Kidney (tissue), 14 donors: ENCODE data around the gene PUS3. TPM values are rescaled to one million over a fixed set of nuclear protein-coding genes. Genes with fewer than 3 reads are reported as not detected.

Experiments
- DNase-seq, 5 donors: peaks; one replicate each; pipeline ENCODE4 v3.0.0-alpha.2; 2013 to 2020
- FAIRE-seq: peaks from 2 replicates; lab custom pipeline; 2012; peaks lifted over from hg19 to GRCh38; lab: Jason Lieb, UNC
- H3K27ac ChIP-seq, 2 donors: one replicate each; pipeline ENCODE4 v1.7.0; 2013; ENCODE audit warnings: low read depth in 2 of 2, low read length in 2 of 2, inconsistent platforms in 1 of 2
- H3K27me3 ChIP-seq: one replicate; pipeline ENCODE4 v1.7.1; 2013; ENCODE audit warnings: low read length, inconsistent platforms; ENCODE audit not compliant: control insufficient read depth, insufficient read depth
- H3K36me3 ChIP-seq, 3 donors: one replicate each; pipeline versions ENCODE4 v1.7.0 to v1.7.1; 2013; ENCODE audit warnings: low read length in 3 of 3, control low read depth in 1 of 3, inconsistent platforms in 1 of 3; ENCODE audit not compliant: insufficient read depth in 3 of 3, control insufficient read depth in 2 of 3
- H3K4me1 ChIP-seq, 3 donors: one replicate each; pipeline versions ENCODE4 v1.7.0 to v1.7.1; 2013; ENCODE audit warnings: low read length in 3 of 3, inconsistent platforms in 1 of 3, low read depth in 1 of 3; ENCODE audit not compliant: control insufficient read depth in 2 of 3, insufficient read depth in 2 of 3
- H3K4me3 ChIP-seq, 3 donors: one replicate each; pipeline versions ENCODE4 v1.7.0 to v1.8.1; 2013; ENCODE audit warnings: low read length in 3 of 3, control low read depth in 1 of 3, inconsistent platforms in 1 of 3
- H3K9ac ChIP-seq, 3 donors: one replicate each; pipeline versions ENCODE4 v1.7.0 to v1.7.1; 2013; ENCODE audit warnings: low read length in 3 of 3, control low read depth in 1 of 3, inconsistent platforms in 1 of 3
- H3K9me3 ChIP-seq, 3 donors: one replicate each; pipeline versions ENCODE4 v1.7.0 to v1.7.1; 2013; ENCODE audit warnings: low read length in 3 of 3, control low read depth in 1 of 3, inconsistent platforms in 1 of 3; ENCODE audit not compliant: control insufficient read depth in 2 of 3, insufficient read depth in 1 of 3
- CTCF ChIP-seq: IDR thresholded peaks from 3 replicates; pipeline ENCODE4 v1.5.1; 2012; ENCODE audit warnings: mild to moderate bottlenecking, moderate library complexity, borderline replicate concordance; ENCODE audit not compliant: insufficient read depth; ENCODE audit errors: extremely low read depth
- intact Hi-C: fragments of 100-400 bp; cut with DNase I; formaldehyde crosslinking; loops from one replicate; pipeline ENCODE4 v1.11.1; 2022
- polyA plus RNA-seq: library from polyadenylated mRNA; stranded (reverse); fragments of 350-450 nt; fragmentation: Illumina TruSeq; extraction: RNeasy Lipid Tissue Mini Kit (QIAGEN cat#74804); gene quantifications from one replicate; pipeline ENCODE4 v1.2.3, GENCODE V29; 2014; ENCODE audit warnings: low read depth, low replicate concordance; ENCODE audit not compliant: insufficient read depth
- total RNA-seq: library from RNA; stranded (reverse); fragmentation: NEBNext Ultra II Directional; extraction: Animal tissue kit (Norgen Biotek cat#: 25700); gene quantifications from one replicate; pipeline ENCODE4 v1.2.1, GENCODE V29; 2021
- donor health status: control.
- donor health status: control.
- donor health status: control.
- donor health status: control.
- donor health status: control.
- donor health status: DM: yes; HTN: yes; CAD: no.
- donor health status: Normal renal cell carcinoma (clear cell type).

The PUS3 gene
- total and polyA plus RNA-seq, 2 donors from 2014 or later: 9.4 to 9.9 TPM

- no peaks in the 10 kb centered on the region for H3K9me3 ChIP-seq
Measured at GRCh38 chr11:125922156-125922555, 19.1 kb upstream of the PUS3 start.

GRCh38 chr11:125921042-125921441, 18.0 kb upstream of the PUS3 start:
- intact Hi-C loops: loop anchor here (5.0 kb wide), 1 partner anchor 271 kb away; no protein-coding TSS in a partner anchor
- Histone ChIP-seq H3K27me3 (no peaks in the 10 kb centered on the region), H3K4me3 (no peak overlapping the region), H3K36me3 (no peaks in the 10 kb centered on the region), H3K27ac (no peak overlapping the region), H3K9ac (no peak overlapping the region), H3K9me3 (no peaks in the 10 kb centered on the region), H3K4me1 (no peaks in the 10 kb centered on the region)
- no peak for DNase-seq
- TF ChIP-seq CTCF: no peak
- no peak for FAIRE-seq

More at GRCh38 chr11:125922156-125922555, 19.1 kb upstream of the PUS3 start:
- Histone ChIP-seq H3K27ac (no peak overlapping the region), H3K4me1 (no peaks in the 10 kb centered on the region), H3K4me3 (no peak overlapping the region), H3K36me3 (no peaks in the 10 kb centered on the region), H3K9ac (no peak overlapping the region), H3K27me3 (no peaks in the 10 kb centered on the region)
- no peak for DNase-seq
- intact Hi-C loops: loop anchor here (5.0 kb wide), 1 partner anchor 270 kb away; no protein-coding TSS in a partner anchor
- no peak for TF ChIP-seq CTCF
- FAIRE-seq: no peak

- H3K4me3 ChIP-seq: no peak overlapping the region
- intact Hi-C loops: no loop called here
- H3K9ac ChIP-seq: no peak overlapping the region
- no peaks in the 10 kb centered on the region for H3K4me1 ChIP-seq
- FAIRE-seq: no peak
- no peak for DNase-seq
- H3K9me3 ChIP-seq: no peaks in the 10 kb centered on the region
- no peak overlapping the region for H3K27ac ChIP-seq
- H3K27me3 ChIP-seq: no peaks in the 10 kb centered on the region
- no peak for TF ChIP-seq CTCF
- H3K36me3 ChIP-seq: no peaks in the 10 kb centered on the region
Measured at GRCh38 chr11:125918140-125918840, 15.3 kb upstream of the PUS3 start.
